ENCODE results near the gene ZNF280C.
"Not testable (repeated sequence)": the region's sequence is repeated elsewhere in the genome, so short reads cannot be mapped to it uniquely, and the experiment has no call there.

The ZNF280C gene, protein sequence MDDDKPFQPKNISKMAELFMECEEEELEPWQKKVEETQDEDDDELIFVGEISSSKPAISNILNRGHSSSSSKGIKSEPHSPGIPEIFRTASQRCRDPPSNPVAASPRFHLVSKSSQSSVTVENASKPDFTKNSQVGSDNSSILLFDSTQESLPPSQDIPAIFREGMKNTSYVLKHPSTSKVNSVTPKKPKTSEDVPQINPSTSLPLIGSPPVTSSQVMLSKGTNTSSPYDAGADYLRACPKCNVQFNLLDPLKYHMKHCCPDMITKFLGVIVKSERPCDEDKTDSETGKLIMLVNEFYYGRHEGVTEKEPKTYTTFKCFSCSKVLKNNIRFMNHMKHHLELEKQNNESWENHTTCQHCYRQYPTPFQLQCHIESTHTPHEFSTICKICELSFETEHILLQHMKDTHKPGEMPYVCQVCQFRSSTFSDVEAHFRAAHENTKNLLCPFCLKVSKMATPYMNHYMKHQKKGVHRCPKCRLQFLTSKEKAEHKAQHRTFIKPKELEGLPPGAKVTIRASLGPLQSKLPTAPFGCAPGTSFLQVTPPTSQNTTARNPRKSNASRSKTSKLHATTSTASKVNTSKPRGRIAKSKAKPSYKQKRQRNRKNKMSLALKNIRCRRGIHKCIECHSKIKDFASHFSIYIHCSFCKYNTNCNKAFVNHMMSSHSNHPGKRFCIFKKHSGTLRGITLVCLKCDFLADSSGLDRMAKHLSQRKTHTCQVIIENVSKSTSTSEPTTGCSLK

DNA sequence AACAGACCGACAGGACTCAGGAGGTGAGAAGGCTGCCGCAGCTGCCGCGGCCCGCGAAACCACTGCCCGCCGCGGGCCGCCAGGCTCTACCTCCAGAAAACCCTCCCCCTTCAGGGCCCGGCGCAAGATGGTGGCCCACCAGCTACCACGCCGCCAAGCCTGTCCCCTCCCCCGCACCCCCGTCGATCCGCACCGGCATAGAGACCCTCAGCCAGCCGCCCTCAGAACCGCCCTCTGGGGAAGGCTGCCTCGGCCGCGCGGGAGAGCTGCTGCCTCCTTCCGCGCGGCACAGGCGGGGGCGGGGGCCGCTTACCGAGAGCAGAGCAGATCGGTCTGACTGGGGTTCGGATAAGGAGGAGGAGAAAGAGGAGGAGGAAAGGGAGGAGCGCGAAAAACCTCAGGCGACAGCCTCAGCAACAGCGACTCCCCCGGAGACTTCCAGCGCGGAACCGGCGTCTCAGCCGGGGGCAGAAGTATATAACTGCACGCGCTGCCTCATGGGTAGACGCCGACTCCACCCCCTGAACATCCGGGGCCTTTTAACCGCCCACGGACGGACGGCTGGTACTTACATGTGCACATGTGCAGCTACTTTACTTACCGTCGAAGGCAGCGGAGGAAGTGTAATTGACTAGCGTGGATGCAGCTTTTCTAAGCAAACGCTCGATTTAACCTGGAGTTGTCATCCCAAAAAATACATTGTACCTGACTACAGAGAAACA, at the start of gene ZNF280C:
ZNF280C (minus strand) TSS at position 451 of the 722 bp plus-strand sequence. CDS start 8,450 bp downstream, outside the sequence.
- peak; percentile 90 for DNase-seq (ENCODE audit: low spot score)

DNA sequence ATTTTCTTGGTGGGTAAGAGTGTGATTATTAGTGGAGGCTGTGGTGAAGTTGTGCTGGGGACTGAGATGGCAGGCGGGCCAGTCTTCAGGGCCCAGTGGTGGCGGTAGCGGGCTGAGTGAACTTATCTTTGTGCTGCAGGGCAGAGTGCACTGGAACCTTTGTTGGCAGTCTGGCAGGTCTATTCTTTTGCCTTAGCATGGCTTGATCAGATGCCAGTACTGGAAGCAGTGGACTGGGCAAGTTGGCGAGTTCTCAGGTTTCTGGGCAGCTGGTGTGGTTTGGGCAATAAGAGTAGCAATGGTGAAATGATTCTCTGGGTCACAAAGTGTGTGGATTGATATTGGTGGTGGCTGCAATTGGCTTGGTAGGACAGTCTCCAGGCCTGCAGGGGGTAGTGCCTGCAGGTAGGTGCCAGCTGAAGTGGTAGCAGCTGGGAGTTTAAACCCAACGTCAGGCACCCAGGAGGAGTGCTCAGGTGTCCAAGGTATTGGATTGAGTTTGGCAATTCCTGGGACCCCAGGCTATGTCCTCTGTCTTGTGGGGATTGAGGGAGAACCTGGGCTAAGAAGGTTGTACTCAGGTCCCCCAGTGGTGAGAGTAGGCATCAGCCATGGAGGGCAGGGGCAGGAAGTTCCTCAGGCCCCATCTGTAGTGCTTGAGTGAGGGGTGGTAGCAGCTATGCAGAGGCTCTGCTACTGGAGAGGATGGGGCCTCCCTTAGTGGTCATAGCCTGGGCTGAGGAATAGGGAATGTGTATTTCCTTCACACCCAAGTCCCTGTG, 36.1 kb upstream of the ZNF280C start:
- no peak for DNase-seq (ENCODE audit: low spot score)

DNA sequence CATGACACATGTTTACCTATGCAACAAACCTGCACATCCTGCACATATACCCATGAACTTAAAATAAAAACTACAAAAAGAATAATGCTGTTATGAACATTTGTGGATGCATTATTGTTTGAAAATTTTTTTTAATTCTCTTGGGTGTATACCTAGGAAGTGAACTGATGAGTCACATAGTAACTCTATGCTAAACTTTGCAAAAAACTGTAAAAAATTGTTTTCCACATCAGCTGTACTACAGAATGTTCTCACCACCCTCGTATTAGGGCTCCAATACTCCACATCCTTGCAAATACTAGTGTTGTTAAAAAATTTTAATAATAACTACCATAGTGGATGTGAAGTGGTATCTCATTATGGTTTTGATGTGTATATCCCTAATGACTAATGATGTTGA, 33.3 kb upstream of the ZNF280C start:
- DNase-seq (ENCODE audit: low spot score) = no peak

DNA sequence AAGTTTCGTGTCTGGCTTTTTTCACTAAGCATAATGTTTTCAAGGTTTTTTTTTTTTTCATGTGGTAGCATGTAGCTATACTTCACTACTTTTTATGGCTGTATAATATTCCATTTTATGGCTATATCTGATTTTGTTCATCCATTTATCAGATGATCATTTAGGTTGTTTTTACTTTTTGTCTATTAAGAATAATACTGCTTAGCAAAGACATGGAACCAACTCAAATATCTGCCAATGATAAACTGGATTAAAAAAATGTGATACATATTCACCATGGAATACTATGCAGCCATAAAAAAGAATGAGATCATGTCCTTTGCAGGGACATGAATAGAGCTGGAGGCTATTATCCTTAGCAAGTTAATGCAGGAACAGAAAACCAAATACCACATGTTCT, 32.7 kb upstream of the ZNF280C start:
- DNase-seq (ENCODE audit: low spot score) = no peak

DNA sequence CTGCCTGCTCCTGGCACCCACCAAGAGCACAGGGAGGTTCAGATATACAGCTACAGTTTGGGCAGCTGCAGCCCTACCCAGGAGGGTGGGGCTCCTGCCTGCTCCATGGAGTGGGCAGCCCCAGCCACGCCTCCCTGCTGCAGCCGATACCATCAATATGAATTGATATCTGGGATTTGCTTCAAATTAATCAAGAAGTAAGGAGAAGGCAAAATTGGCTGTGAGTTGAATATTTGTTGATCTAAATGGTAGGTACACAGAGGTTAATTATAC, 31.2 kb upstream of the ZNF280C start:
- no peak for DNase-seq (ENCODE audit: low spot score)

DNA sequence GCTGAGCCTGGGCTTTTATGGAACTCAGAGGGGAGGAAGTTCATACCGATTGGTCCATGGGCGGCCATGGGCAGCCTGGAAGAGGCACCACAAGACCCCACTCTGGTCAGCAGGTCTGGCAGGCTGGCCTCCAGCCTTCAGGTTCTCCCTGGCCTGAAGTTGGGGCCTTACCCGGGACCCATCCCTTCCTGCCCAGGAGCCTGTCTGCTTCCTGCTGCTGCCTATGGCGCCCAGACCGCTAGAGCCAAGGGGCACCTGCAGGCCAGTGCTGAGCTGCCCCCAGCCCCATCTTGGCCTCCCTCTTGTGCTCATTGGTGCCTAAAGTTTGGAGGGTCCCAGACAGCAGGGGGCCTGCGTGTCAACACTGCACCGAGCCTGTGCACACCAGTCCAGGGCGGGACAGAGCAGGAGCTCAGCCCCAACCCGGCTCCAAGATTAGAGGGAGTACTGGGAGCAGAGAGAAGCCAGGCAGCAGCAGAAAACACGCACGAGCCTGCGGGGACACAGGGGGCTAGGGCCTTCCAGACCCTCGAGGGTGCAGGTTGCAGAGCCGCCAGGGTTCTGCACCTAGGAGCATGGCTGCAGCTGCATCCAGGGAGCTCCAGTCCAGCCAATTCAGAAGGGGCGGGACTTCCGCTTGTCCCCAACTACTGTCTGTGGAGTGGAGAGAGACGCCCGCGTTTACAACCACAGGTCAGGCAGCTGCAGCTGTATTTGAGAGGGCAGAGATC, 30.7 kb upstream of the ZNF280C start:
- DNase-seq (ENCODE audit: low spot score) = no peak

DNA sequence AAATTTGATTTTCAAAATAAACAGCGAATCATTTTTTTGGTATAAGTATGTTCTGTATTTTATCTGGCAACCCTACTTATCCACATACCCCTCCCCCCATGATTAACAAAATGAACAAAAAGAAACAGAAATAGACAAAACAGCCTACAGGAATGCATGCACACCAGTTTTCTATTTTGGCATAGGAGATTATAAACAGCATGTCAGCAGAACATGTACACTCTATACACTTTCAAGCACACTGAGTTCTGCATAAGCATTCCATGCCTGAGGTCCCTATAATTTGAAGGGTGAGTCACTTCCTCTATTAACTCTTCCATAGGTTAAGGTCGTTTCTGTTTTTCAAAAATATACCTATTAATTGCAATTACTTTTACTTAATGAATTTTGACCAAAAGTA, 28.0 kb upstream of the ZNF280C start:
- no peak for DNase-seq (ENCODE audit: low spot score)

DNA sequence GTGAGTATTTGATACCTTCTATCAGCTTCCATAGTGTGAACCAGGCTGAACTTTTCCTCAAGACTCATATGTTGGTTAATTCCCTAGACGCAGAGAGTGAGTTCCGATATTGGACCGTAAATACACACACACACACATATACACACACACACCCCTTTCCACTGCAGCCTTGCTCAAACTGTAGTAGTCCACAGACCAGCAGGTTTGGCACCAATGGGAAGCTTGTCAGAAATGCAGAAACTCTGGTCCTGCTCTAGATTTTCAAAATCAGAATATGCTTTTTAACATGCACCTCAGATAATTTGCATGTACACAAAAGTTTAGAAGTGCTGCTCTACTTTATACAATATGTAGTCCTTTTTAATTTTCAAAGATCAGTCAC, 27.6 kb upstream of the ZNF280C start:
- DNase-seq (ENCODE audit: low spot score) = no peak

DNA sequence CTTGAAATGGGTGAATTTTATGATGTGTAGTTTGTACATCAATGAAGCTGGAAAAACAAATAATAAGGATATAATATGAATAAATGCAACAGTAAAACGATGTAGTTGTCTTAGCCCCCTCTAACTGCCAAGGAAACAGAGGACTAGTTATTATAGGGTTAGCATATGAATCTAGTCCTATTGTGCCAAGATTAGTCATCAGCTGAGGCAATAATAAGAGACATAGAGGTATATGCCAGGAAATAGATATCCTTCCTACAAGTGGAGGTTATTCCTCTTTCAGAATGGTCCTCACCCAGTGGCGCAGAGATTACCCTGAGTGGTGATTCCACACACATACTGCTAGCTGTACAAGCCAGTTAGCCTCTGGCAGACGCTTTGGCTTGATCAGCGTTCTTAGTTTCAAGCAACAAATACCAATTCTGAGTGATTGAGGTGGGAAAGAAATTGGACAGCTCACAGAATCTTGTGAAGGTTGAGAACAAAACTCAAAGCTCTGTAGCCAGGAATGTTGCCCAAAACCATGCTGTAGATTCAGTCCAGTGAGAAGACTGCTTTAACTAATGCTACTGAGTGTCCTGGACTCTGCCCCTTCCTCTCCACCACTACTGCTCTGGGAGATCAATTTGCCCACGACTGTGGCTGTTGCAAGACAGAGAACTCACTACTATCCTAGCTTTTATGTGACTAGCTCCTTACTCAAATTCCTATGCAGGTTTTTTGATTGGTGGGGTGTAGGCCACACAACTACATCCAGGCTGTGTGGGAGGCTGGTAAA, 27.0 kb upstream of the ZNF280C start:
- no peak for DNase-seq (ENCODE audit: low spot score)

DNA sequence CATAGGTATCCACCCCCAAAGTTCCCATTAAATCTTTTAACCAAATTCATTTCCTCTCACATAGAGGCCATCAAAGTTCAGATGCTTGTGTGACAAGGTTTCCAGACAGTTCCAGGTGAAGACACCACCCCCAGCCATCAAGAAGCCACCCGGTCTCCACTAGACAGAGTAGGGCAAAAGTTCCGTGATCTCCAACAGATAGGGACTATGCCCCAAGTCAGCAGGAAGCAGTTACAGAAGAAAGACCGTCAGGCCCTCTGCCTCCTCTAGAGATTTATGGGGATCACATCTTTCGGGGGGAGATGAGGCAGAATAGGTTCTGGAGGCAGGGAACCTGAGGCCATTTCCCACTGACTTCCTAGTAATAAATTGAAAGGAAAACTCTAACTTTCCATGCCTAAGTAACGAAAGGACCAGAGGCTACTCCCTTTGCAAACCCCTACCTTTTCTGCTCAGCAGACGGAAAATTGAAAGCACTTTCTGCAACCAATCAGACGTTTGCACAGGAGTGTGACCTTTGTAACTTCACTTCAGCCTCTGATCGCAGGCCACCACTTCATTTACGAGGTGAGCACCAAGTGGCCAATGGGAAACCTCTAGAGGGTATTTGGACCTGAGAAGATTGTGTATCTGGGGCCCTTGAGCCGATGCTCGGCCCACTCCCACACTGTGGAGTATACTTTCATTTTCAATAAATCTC, 18.5 kb upstream of the ZNF280C start:
- DNase-seq (ENCODE audit: low spot score) = no peak

DNA sequence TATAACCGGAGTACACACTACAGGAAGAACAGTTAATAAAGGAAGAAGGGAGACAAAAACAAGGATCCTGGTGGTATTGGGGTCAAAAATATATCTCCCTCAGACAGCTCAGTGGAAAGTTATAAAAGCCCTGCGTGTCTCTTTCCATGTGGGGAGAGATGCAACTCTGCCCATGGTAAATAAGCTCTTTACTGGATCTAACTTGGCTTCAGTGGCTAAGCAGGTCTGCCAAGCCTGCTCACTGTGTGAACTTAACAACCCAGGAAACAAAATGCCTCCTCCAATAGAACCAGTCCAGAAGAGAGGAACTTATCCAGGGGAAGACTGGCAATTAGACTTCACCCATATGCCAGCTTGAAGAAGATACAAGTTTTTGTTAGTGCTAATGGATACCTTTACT, 17.0 kb upstream of the ZNF280C start:
- DNase-seq (ENCODE audit: low spot score) = no peak

DNA sequence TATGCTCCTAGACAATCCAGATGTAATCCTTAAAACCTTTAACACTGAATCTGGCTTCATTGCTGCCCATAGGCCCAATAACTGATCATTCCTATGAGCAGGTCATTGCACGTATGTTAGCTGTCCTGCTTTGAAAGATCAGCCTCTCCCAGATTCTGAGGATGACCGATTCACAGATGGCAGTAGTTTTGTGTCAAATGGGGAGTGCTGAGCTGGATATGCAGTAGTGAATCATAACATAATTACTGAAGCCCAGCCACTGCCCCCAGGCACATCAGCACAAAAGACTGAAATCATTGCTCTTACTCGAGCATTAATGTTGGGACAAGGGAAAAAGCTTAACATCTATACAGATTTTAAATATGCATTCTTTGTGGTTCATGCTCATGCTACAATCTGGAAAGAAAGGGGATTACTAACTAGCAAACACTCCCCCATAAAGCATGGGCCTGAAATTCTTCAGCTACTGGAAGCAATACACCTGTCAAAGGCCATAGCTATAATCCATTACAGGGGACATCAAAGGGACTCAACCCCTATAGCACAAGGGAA, 16.4 kb upstream of the ZNF280C start:
- no peak for DNase-seq (ENCODE audit: low spot score)

DNA sequence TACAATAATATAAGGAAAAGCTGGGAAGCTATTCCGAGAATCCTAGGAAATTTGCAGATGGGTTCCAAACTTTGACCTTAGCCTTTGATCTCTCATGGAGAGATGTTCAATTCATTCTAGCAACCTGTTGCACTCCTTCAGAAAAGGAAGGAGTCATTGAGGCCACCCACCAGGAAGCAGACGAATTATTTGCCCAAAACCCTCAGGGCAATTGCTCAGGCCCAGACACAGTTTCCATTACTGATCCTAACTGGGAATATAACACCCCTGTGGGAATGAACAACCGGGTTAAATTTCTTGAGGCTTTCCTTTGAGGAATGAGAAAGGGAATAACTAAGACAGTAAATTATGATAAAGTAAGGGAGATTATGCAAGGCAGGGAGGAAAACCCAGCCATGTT, 13.5 kb upstream of the ZNF280C start:
- no peak for DNase-seq (ENCODE audit: low spot score)

DNA sequence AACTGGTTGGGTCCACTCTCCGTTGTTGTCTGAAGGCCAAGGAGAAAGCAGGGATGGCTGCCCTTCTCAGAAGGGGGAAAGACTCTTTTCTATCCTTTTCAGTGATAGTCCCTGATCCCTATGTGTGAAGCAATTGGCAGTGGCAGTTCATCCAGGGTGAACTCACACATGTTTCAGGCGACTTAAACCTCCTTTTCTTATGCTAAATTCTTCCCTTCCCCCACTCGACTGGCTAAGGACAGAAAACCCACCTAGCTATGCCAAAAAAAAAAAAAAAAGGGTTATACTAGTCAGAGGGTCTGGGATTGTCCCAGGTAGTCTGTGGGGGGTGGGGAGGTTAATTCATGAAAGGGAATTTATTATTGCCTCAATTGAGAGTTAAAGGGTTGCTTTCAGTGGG, 12.2 kb upstream of the ZNF280C start:
- DNase-seq (ENCODE audit: low spot score) = no peak

DNA sequence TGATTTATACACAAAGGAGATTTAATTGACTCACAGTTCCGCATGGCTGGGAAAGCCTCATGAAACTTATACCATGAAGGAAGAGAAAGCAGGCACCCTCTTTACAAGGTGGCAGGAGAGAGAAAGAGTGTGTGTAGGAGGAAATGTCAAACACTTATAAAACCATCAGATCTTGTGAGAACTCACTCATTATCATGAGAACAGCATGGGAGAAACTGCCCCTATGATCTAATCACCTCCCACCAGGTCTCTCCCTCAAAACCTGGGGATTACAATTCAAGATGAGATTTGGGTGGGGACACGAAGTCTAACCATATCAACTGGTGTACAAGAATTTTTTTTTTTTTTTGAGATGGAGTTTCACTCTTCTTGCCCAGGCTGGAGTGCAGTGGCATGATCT, 3.6 kb upstream of the ZNF280C start:
- DNase-seq (ENCODE audit: low spot score) = not testable (repeated sequence)

DNA sequence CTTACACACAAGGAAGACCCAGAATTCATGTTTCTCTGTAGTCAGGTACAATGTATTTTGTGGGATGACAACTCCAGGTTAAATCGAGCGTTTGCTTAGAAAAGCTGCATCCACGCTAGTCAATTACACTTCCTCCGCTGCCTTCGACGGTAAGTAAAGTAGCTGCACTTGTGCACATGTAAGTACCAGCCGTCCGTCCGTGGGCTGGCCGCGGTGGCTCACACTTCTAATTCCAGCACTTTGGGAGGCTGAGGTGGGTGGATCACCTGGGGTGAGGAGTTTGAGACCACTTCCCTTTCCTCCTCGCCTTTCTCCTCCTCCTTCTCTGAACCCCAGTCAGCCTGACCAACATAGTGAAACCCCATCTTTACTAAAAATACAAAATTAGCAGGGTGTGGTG, 692 bp upstream of the ZNF280C start:
- not testable (repeated sequence) for DNase-seq (ENCODE audit: low spot score)

DNA sequence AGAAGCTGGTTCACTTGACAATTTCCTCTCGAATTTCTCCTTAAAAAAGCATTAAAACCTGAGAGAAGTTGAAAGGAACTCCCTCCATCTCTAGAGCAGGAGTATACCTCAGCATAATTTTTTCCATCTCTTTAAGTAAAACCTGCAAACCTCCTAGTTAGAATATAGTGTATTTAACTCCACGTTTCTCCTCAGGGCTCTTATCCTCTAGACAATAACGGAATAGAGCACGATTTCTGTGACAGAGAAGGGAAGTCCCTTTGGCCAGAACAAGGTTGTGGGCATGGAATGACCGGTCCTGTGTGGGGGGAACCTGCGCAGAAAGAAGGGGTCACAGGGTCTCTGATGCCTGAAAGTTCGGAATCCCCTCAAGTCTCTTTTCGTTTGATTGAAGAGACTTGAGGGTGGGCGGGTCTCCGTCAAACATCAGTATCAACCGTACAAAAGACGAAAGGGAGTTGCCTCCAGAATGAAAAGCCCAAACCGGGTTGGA, 697 bp downstream of the ZNF280C start:
- no peak for DNase-seq (ENCODE audit: low spot score)

DNA sequence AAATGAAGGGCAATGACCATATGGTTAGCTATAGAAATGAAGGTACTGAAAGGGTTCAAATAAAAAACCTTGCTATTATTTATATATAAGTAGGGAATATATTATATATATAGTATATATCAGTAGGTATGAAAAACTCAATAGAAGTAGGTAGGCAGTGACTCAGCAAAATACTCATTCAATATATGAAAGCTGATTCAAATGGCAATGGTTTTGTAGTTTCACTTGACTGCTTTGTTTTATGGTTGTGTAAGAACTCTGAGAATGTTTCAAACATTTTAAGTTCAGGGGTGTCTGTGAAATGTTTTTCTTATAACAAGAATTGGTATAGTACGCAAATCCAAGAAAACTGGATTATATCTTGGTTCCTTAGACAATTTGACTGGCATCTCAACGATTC, 4.1 kb downstream of the ZNF280C start:
- DNase-seq (ENCODE audit: low spot score) = no peak

DNA sequence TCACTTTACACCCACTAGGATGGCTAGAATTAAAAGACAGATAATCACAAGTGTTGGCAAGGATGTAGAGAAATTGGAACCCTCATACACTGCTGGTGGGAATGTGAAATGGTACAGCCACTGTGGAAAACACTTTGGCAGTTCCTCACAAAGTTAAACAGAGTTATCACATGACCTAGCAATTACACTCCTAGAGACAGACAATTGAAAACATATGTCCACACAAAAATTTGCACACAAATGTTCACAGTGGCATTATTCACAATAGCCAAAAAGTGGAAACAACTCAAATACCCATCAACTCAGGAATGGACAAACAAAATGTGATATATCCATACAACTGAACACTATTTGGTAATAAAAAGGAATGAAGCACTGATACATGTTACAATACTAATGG, 5.7 kb downstream of the ZNF280C start:
- DNase-seq (ENCODE audit: low spot score) = no peak

DNA sequence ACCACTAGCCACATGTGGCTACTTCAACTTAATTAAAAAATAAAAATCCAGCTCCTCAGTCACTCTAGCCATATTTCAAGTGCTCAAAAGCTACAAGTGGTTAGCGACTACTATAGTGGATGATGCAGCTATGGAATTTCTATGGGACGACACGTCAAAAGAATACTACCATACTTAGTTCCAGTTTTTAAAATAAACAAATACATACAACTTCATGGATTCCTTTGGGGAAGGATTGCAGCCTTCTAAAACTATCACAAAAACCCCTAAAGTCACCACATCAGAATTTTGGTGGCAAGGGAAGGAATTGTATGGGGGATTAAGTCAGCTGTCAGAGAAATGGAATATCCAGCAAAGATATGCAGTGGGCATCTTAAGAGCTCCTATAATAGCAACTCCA, 6.5 kb downstream of the ZNF280C start:
- DNase-seq (ENCODE audit: low spot score) = no peak

Measured in D341Med (cell line).